COR-L47 (cell line): ENCODE results near the gene NELFB.
"Not testable (repeated sequence)": the region's sequence is repeated elsewhere in the genome, so short reads cannot be mapped to it uniquely, and the experiment has no call there.

ENCODE experiments used
- DNase-seq: peaks from one replicate; lab custom pipeline; 2025; lab: John Stamatoyannopoulos, UW

Gene NELFB

GRCh38 chr9:137247135-137247915, 7.8 kb upstream of the NELFB start:
- no peak for DNase-seq

- no peak for DNase-seq
These were observed 7.3 kb upstream of the NELFB start for GRCh38 chr9:137247916-137248175.

GRCh38 chr9:137250329-137251193, 4.6 kb upstream of the NELFB start:
- DNase-seq, result no peak

GRCh38 chr9:137251194-137251461, 4.0 kb upstream of the NELFB start, which contains the start of gene STPG3:
Gene STPG3 (plus strand): TSS chr9:137251286. CDS start chr9:137251287, 1 bp downstream.
- no peak for DNase-seq

- DNase-seq, result no peak
These were observed 3.4 kb upstream of the NELFB start for GRCh38 chr9:137251490-137252268.

GRCh38 chr9:137252555-137253506, 2.3 kb upstream of the NELFB start:
- DNase-seq, result no peak

- no peak for DNase-seq
These were observed 1.2 kb upstream of the NELFB start for GRCh38 chr9:137253717-137254623.

GRCh38 chr9:137255448-137256114, 454 bp downstream of the NELFB start:
- DNase-seq, result no peak

GRCh38 chr9:137256362-137256761, 1.2 kb downstream of the NELFB start:
- DNase-seq, result no peak

- no peak for DNase-seq
These were observed 1.7 kb downstream of the NELFB start for GRCh38 chr9:137256856-137257255.

- DNase-seq, result not testable (repeated sequence)
These were observed 7.2 kb downstream of the NELFB start for GRCh38 chr9:137262173-137262908.

- no peak for DNase-seq
These were observed 7.8 kb downstream of the NELFB start for GRCh38 chr9:137262909-137263285.

- DNase-seq, result no peak
These were observed 8.4 kb downstream of the NELFB start for GRCh38 chr9:137263506-137263905.

GRCh38 chr9:137264067-137264466, 8.9 kb downstream of the NELFB start:
- no peak for DNase-seq

- DNase-seq, result no peak
These were observed 10.5 kb downstream of the NELFB start for GRCh38 chr9:137265496-137266161.

- DNase-seq, result no peak
These were observed 11.0 kb downstream of the NELFB start for GRCh38 chr9:137266162-137266527.

- no peak for DNase-seq
These were observed 11.7 kb downstream of the NELFB start for GRCh38 chr9:137266585-137267453.

- no peak for DNase-seq
These were observed 12.8 kb downstream of the NELFB start for GRCh38 chr9:137267933-137268355.
